K562 (cell line): ENCODE measurements around the gene UNC5B. TPM values are rescaled to one million over a fixed set of nuclear protein-coding genes. Genes with fewer than 3 reads are reported as not detected.

Source experiments
- ATAC-seq: fragments of 200-7000 bp; cut with Tn5 transposase; 3 replicates; pipeline ENCODE4 v1.9.1; 2020; ENCODE audit warnings: moderate library complexity
- BruUV-seq: library from RNA; stranded (reverse); fragments of 400-500 nt; replicated peaks from 2 replicates; lab custom pipeline; 2021; lab: Mats Ljungman, UMichigan
- CTCF ChIA-PET: fragments of 300-600 bp; formaldehyde crosslinking; extraction: SDS; loops from one replicate; lab custom pipeline; 2021; ENCODE audit warnings: low intra/inter-chr PET ratio; lab: Yijun Ruan, JAX
- POLR2A ChIA-PET: fragments of 300-600, 350-650 bp; sonication (Branson Sonifier 250); formaldehyde crosslinking; extraction: SDS; loops from one replicate; lab custom pipeline; 2021; ENCODE audit warnings: antibody characterized with exemption, inconsistent platforms; lab: Yijun Ruan, JAX
- DNase-seq, 4 experiments: peaks; one replicate each; pipeline versions ENCODE4 v3.0.0 to v3.0.0-alpha.2; 2011 to 2018; ENCODE audit warnings: low spot score in 3 of 4, mixed read lengths in 3 of 4; ENCODE audit errors: extremely low read depth in 1 of 4
- FAIRE-seq: peaks from 2 replicates; lab custom pipeline; 2011; peaks lifted over from hg19 to GRCh38; lab: Jason Lieb, UNC
- H2AFZ ChIP-seq: 2 replicates; pipeline ENCODE4 v1.6.0; 2011; ENCODE audit warnings: low read depth, low read length, control low read depth, inconsistent platforms
- H3K27ac ChIP-seq: fragments of 200-600 bp; 3 replicates; pipeline ENCODE4 v1.8.0; 2011; ENCODE audit warnings: low read depth, mild to moderate bottlenecking, control low read depth, inconsistent platforms, low read length, moderate library complexity, mixed read lengths; ENCODE audit errors: extremely low read depth
- H3K27me3 ChIP-seq, 2 experiments: fragments of 300-600 bp in 1 of 2; 2 replicates in 1 of 2; 3 replicates in 1 of 2; pipeline versions ENCODE4 v1.6.0 to v1.8.0; 2011; ENCODE audit warnings: inconsistent platforms in 2 of 2, low read length in 2 of 2, mild to moderate bottlenecking in 1 of 2, mixed read lengths in 1 of 2, moderate library complexity in 1 of 2; ENCODE audit not compliant: control insufficient read depth in 2 of 2, insufficient read depth in 2 of 2
- H3K36me3 ChIP-seq: fragments of 300-600 bp; 3 replicates; pipeline ENCODE4 v1.8.0; 2011; ENCODE audit warnings: mild to moderate bottlenecking, low read length, inconsistent platforms; ENCODE audit not compliant: control insufficient read depth, insufficient read depth
- H3K4me1 ChIP-seq, 2 experiments: fragments of 200-600 bp in 1 of 2; replicated peaks in 1 of 2; 2 replicates in 1 of 2; 3 replicates in 1 of 2; pipeline versions ENCODE4 v1.5.1 to v1.8.0; 2011; ENCODE audit warnings: inconsistent platforms in 2 of 2, low read length in 2 of 2, mild to moderate bottlenecking in 1 of 2, mixed read lengths in 1 of 2, moderate library complexity in 1 of 2; ENCODE audit not compliant: control insufficient read depth in 2 of 2, insufficient read depth in 2 of 2
- H3K4me2 ChIP-seq: 2 replicates; pipeline ENCODE4 v1.6.1; 2011; ENCODE audit warnings: low read length, control low read depth, inconsistent platforms, mixed read lengths; ENCODE audit not compliant: insufficient read depth
- H3K4me3 ChIP-seq: fragments of 200-600 bp; sonication (generic), shearing (Covaris generic); 2 replicates; pipeline ENCODE4 v1.5.1; 2016; ENCODE audit warnings: control low read depth, inconsistent platforms
- H3K79me2 ChIP-seq: fragments of 200-600 bp; 3 replicates; pipeline ENCODE4 v1.8.0; 2011; ENCODE audit warnings: low read length, inconsistent platforms; ENCODE audit not compliant: control insufficient read depth, insufficient read depth
- H3K9ac ChIP-seq, 2 experiments: 2 replicates each; pipeline versions ENCODE4 v1.6.0 to v1.6.1; 2011; ENCODE audit warnings: low read depth in 2 of 2, low read length in 2 of 2, control low read depth in 1 of 2, inconsistent platforms in 1 of 2, mild to moderate bottlenecking in 1 of 2, mixed read lengths in 1 of 2; ENCODE audit not compliant: insufficient read depth in 1 of 2
- H3K9me1 ChIP-seq: one replicate; pipeline ENCODE4 v1.6.0; 2011; ENCODE audit warnings: inconsistent platforms, mild to moderate bottlenecking, low read length, moderate library complexity; ENCODE audit not compliant: control insufficient read depth, insufficient read depth
- H3K9me3 ChIP-seq: replicated peaks from 2 replicates; pipeline ENCODE4 v1.5.1; 2011; ENCODE audit warnings: low read depth, low read length, inconsistent platforms; ENCODE audit not compliant: control insufficient read depth, insufficient read depth
- H4K20me1 ChIP-seq: replicated peaks from 2 replicates; pipeline ENCODE4 v1.6.1; 2011; ENCODE audit warnings: low read length, inconsistent platforms, mixed read lengths; ENCODE audit not compliant: control insufficient read depth, insufficient read depth
- HNRNPUL1 ChIP-seq: fragments of 200-400 bp; formaldehyde crosslinking; IDR thresholded peaks from 2 replicates; pipeline ENCODE4 v1.6.1; 2017; ENCODE audit warnings: low read length
- HOXB6 ChIP-seq: fragments of 250-450 bp; sonication (Bioruptor Pico); IDR thresholded peaks from 2 replicates; pipeline ENCODE4 v1.5.1; 2022; ENCODE audit warnings: mild to moderate bottlenecking, borderline replicate concordance
- MCM5 ChIP-seq: fragments of 450-650 bp; IDR thresholded peaks from 2 replicates; pipeline ENCODE4 v1.6.1; 2016; ENCODE audit warnings: low read depth
- NCOR1 ChIP-seq: fragments of 450-650 bp; IDR thresholded peaks from 2 replicates; pipeline ENCODE4 v1.6.1; 2016; ENCODE audit warnings: mild to moderate bottlenecking, moderate library complexity
- POLR2AphosphoS5 ChIP-seq: IDR thresholded peaks from 2 replicates; pipeline ENCODE4 v1.6.1; 2011; ENCODE audit warnings: mild to moderate bottlenecking, low read depth, low read length, moderate library complexity; ENCODE audit not compliant: control insufficient read depth, insufficient read depth
- ZNF830 ChIP-seq: fragments of 250-450 bp; sonication (Bioruptor Pico); IDR thresholded peaks from 2 replicates; pipeline ENCODE4 v1.5.0; 2021; ENCODE audit warnings: mild to moderate bottlenecking
- WGBS: fragments of 100-300 bp; shearing (Covaris generic); methylation state at CpG from one replicate; pipeline ENCODE4 v1.1.6; 2016; ENCODE audit warnings: low coverage, mixed read lengths; ENCODE audit not compliant: insufficient coverage; ENCODE audit errors: missing lambda C conversion rate; 5-methylcytosine and 5-hydroxymethylcytosine counted together
- in situ Hi-C: fragments of 300-500 bp; cut with MboI; formaldehyde crosslinking; loops from 4 replicates; pipeline ENCODE4 v1.15.0; 2018; ENCODE audit warnings: inconsistent platforms, mixed read lengths
- intact Hi-C: fragments of 100-400 bp; cut with micrococcal nuclease; formaldehyde crosslinking; loops from 2 replicates; pipeline ENCODE4 v1.14.2; 2022
- polyA plus RNA-seq, 8 experiments: library from polyadenylated mRNA; depleted of rRNA in 4 of 8; stranded (reverse) in 5 of 8; unstranded in 3 of 8; fragments of >200 nt; fragmentation: Nextera tagmentation in 2 of 8; fragmentation: Illumina TruSeq in 1 of 8; extraction: Ambion mirVana in 2 of 8; extraction: Trizol in 1 of 8; gene quantifications; 2 replicates each; pipeline versions ENCODE4 v1.2.1 to v1.2.3, GENCODE V29; 2011 to 2014; ENCODE audit warnings: inconsistent platforms in 1 of 8, missing spikeins in 1 of 8
- total RNA-seq, 7 experiments: library from RNA; depleted of rRNA in 6 of 7; stranded (reverse); fragments of >200 nt in 6 of 7; fragmentation: Illumina TruSeq in 2 of 7; extraction: Trizol in 2 of 7; gene quantifications; 2 replicates each; pipeline versions ENCODE4 v1.2.1 to v1.2.3, GENCODE V29; 2011 to 2021; ENCODE audit warnings: low replicate concordance in 1 of 7

Gene UNC5B
- total and polyA plus RNA-seq, 9 of the 15 experiments (the other 6 are each of a cell fraction or from before 2014, with no cell fraction given) = 0.10 to 8.4 (median 2.1) TPM

DNA sequence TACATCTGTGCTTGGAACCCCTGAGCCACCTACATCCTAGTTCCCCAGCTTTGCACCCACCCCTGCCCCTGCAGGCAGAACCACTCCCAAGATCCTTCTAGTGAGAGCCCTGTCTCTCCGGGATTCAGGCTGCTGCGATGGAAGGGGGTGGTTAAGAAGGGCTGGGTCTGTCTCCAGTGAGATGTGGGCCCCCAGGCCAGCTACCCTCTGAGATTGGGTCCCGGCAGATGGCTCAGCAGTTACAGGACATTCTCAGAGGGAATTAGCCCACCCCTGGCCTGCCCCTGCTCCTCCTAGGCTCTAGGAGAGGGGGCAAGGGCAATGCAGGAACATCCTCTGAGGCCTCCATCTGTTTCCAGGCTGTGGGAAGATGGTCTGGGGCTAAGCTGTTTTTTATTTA, 134.4 kb downstream of the UNC5B start:
- POLR2A ChIA-PET = interaction anchor here (0.6 to 1.7 kb wide), 5 partner anchors 12 to 203 kb away, joined by 3 to 5 read pairs (median 3); no protein-coding TSS in a partner anchor
- intact Hi-C loops = no loop called here
- DNase-seq (no peak), FAIRE-seq (no peak)
- Histone ChIP-seq H3K4me3 (no peak overlapping the region), H2AFZ (no peak overlapping the region), H3K9me3 (no peaks in the 10 kb centered on the region)
- 43% methylated on average over 3 of the region's 3 CpGs for WGBS
- CTCF ChIA-PET = no interaction called here
- TF ChIP-seq HNRNPUL1 (no peak), HOXB6 (no peak), ZNF830 (CRISPR knock-in tag) (no peak), POLR2AphosphoS5 (no peak), MCM5 (no peak), NCOR1 (no peak)
- TF ChIP-seq, all 486 proteins: peak for 0
- Histone ChIP-seq H4K20me1 (peaks cover 6% of the 10 kb centered on the region), H3K27ac (no peak overlapping the region), H3K36me3 (no peaks in the 10 kb centered on the region), H3K27me3 (no peaks in the 10 kb centered on the region), H3K79me2 (no peaks in the 10 kb centered on the region), H3K4me2 (no peak overlapping the region), H3K4me1 (peaks cover 20% of the 10 kb centered on the region in 2 experiments), H3K9me1 (no peaks in the 10 kb centered on the region), H3K9ac (no peak overlapping the region)
- no peak for ATAC-seq
- in situ Hi-C loops = no loop called here
- no TSS peak for BruUV-seq
